IMR-90 (cell line): Measurements from ENCODE around the gene CEP72. TPM values are rescaled to one million over a fixed set of nuclear protein-coding genes. Genes with fewer than 3 reads are reported as not detected.

Source experiments
- ATAC-seq: fragments of 200-7000 bp; cut with Tn5 transposase; 2 replicates; pipeline ENCODE4 v1.9.1; 2020; ENCODE audit warnings: low read depth, mild to moderate bottlenecking, moderate library complexity
- BruUV-seq: library from RNA; stranded (reverse); fragments of 400-500 nt; replicated peaks from 2 replicates; lab custom pipeline; 2021; lab: Mats Ljungman, UMichigan
- CTCF ChIA-PET: fragments of 300-600 bp; formaldehyde crosslinking; extraction: SDS; loops from one replicate; lab custom pipeline; 2021; ENCODE audit warnings: antibody characterized with exemption; lab: Yijun Ruan, JAX
- POLR2A ChIA-PET: fragments of 300-600 bp; sonication (Branson Sonifier 250); formaldehyde crosslinking; loops from one replicate; lab custom pipeline; 2022; ENCODE audit warnings: antibody characterized with exemption; ENCODE audit not compliant: unreplicated experiment; lab: Charles Lee
- DNase-seq: peaks from one replicate; pipeline ENCODE4 v3.0.0; 2013
- H2AFZ ChIP-seq: replicated peaks from 2 replicates; pipeline ENCODE3; 2013; ENCODE audit warnings: low read length, mild to moderate bottlenecking; ENCODE audit not compliant: poor library complexity
- H2AK5ac ChIP-seq: 2 replicates; pipeline ENCODE4 v1.6.1; 2013; ENCODE audit warnings: low read depth, low read length, inconsistent platforms
- H2AK9ac ChIP-seq: replicated peaks from 2 replicates; pipeline ENCODE3; 2013; ENCODE audit warnings: mild to moderate bottlenecking, low read depth, low read length, moderate library complexity; ENCODE audit not compliant: poor library complexity
- H2BK120ac ChIP-seq: 2 replicates; pipeline ENCODE4 v1.6.1; 2013; ENCODE audit warnings: low read depth, low read length, inconsistent platforms
- H2BK15ac ChIP-seq: 3 replicates; pipeline ENCODE4 v1.6.1; 2013; ENCODE audit warnings: low read depth, low read length, inconsistent platforms
- H2BK20ac ChIP-seq: 2 replicates; pipeline ENCODE4 v1.6.1; 2013; ENCODE audit warnings: low read depth, mild to moderate bottlenecking, inconsistent platforms, low read length, moderate library complexity
- H2BK5ac ChIP-seq: 2 replicates; pipeline ENCODE4 v1.6.1; 2013; ENCODE audit warnings: mild to moderate bottlenecking, low read depth, low read length, inconsistent platforms; ENCODE audit not compliant: poor library complexity, severe bottlenecking
- H3K14ac ChIP-seq: replicated peaks from 2 replicates; pipeline ENCODE4 v1.6.1; 2013; ENCODE audit warnings: low read depth, low read length, inconsistent platforms
- H3K18ac ChIP-seq: 2 replicates; pipeline ENCODE4 v1.6.1; 2013; ENCODE audit warnings: low read depth, low read length, control low read depth
- H3K23ac ChIP-seq: 2 replicates; pipeline ENCODE4 v1.6.1; 2013; ENCODE audit warnings: low read depth, low read length, inconsistent platforms
- H3K27ac ChIP-seq: 2 replicates; pipeline ENCODE4 v1.5.1; 2013; ENCODE audit warnings: mild to moderate bottlenecking, control low read depth, low read length; ENCODE audit not compliant: insufficient read depth
- H3K27me3 ChIP-seq: 2 replicates; pipeline ENCODE4 v1.6.1; 2013; ENCODE audit warnings: low read length; ENCODE audit not compliant: control insufficient read depth, insufficient read depth
- H3K36me3 ChIP-seq: 2 replicates; pipeline ENCODE4 v1.6.1; 2013; ENCODE audit warnings: low read length, mixed read lengths; ENCODE audit not compliant: control insufficient read depth, insufficient read depth
- H3K4ac ChIP-seq: 2 replicates; pipeline ENCODE4 v1.6.1; 2013; ENCODE audit warnings: low read depth, low read length, inconsistent platforms
- H3K4me1 ChIP-seq: 2 replicates; pipeline ENCODE4 v1.6.1; 2013; ENCODE audit warnings: low read length, mixed read lengths; ENCODE audit not compliant: control insufficient read depth, insufficient read depth
- H3K4me2 ChIP-seq: 2 replicates; pipeline ENCODE4 v1.6.1; 2013; ENCODE audit warnings: low read depth, mild to moderate bottlenecking, control low read depth, low read length, moderate library complexity
- H3K4me3 ChIP-seq: 2 replicates; pipeline ENCODE4 v1.5.1; 2013; ENCODE audit warnings: low read depth, mild to moderate bottlenecking, control low read depth, low read length, moderate library complexity; ENCODE audit not compliant: insufficient read depth
- H3K56ac ChIP-seq: 2 replicates; pipeline ENCODE4 v1.6.1; 2013; ENCODE audit warnings: low read length, inconsistent platforms; ENCODE audit not compliant: insufficient read depth; ENCODE audit errors: extremely low read depth
- H3K79me1 ChIP-seq, 2 experiments: 2 replicates each; pipeline ENCODE4 v1.6.1; 2013; ENCODE audit warnings: low read length in 2 of 2, inconsistent platforms in 1 of 2, low read depth in 1 of 2
- H3K9ac ChIP-seq: 2 replicates; pipeline ENCODE4 v1.6.1; 2013; ENCODE audit warnings: low read depth, low read length, control low read depth
- H3K9me1 ChIP-seq: 2 replicates; pipeline ENCODE4 v1.6.1; 2013; ENCODE audit warnings: low read length, inconsistent platforms; ENCODE audit not compliant: insufficient read depth
- H3K9me3 ChIP-seq: 2 replicates; pipeline ENCODE4 v1.6.1; 2013; ENCODE audit warnings: low read length; ENCODE audit not compliant: control insufficient read depth, insufficient read depth
- H4K20me1 ChIP-seq: 2 replicates; pipeline ENCODE4 v1.6.1; 2013; ENCODE audit warnings: low read length, inconsistent platforms; ENCODE audit not compliant: insufficient read depth
- H4K5ac ChIP-seq: 2 replicates; pipeline ENCODE4 v1.6.1; 2013; ENCODE audit warnings: mild to moderate bottlenecking, low read depth, low read length, control low read depth
- H4K8ac ChIP-seq, 2 experiments: 2 replicates each; pipeline ENCODE4 v1.6.1; 2013; ENCODE audit warnings: low read depth in 2 of 2, low read length in 2 of 2, control low read depth in 1 of 2, inconsistent platforms in 1 of 2
- H4K91ac ChIP-seq: 2 replicates; pipeline ENCODE4 v1.6.1; 2013; ENCODE audit warnings: low read depth, low read length, inconsistent platforms; ENCODE audit not compliant: insufficient read depth
- BHLHE40 ChIP-seq: fragments of 150-350 bp; IDR thresholded peaks from 2 replicates; pipeline ENCODE4 v1.6.1; 2016; ENCODE audit warnings: mild to moderate bottlenecking, low read depth, low read length
- CEBPB ChIP-seq: IDR thresholded peaks from 2 replicates; pipeline ENCODE4 v1.6.1; 2012; ENCODE audit warnings: low read depth, low read length, improper control_type of control experiment
- CHD1 ChIP-seq: IDR thresholded peaks from 2 replicates; pipeline ENCODE4 v1.6.1; 2012; ENCODE audit warnings: low read depth, low read length, improper control_type of control experiment
- CTCF ChIP-seq: conservative IDR thresholded peaks from 2 replicates; pipeline ENCODE4 v1.5.1; 2012; ENCODE audit warnings: mild to moderate bottlenecking, low read depth, low read length, improper control_type of control experiment
- ELK1 ChIP-seq: fragments of 150-350 bp; IDR thresholded peaks from 2 replicates; pipeline ENCODE4 v1.6.1; 2016; ENCODE audit warnings: low read depth, mild to moderate bottlenecking, low read length, moderate library complexity, borderline replicate concordance
- FOS ChIP-seq: fragments of 150-350 bp; IDR thresholded peaks from 2 replicates; pipeline ENCODE4 v1.6.1; 2016; ENCODE audit warnings: low read depth, low read length
- MAFK ChIP-seq: IDR thresholded peaks from 2 replicates; pipeline ENCODE4 v1.6.1; 2012; ENCODE audit warnings: low read depth, low read length, improper control_type of control experiment
- MAZ ChIP-seq: IDR thresholded peaks from 2 replicates; pipeline ENCODE4 v1.6.1; 2012; ENCODE audit warnings: low read depth, mild to moderate bottlenecking, low read length, improper control_type of control experiment, moderate library complexity, borderline replicate concordance
- MXI1 ChIP-seq: IDR thresholded peaks from 2 replicates; pipeline ENCODE4 v1.6.1; 2012; ENCODE audit warnings: low read depth, mild to moderate bottlenecking, low read length, moderate library complexity, borderline replicate concordance
- NFE2L2 ChIP-seq: fragments of 150-350 bp; IDR thresholded peaks from 2 replicates; pipeline ENCODE4 v1.6.1; 2016; ENCODE audit warnings: low read depth, mild to moderate bottlenecking, low read length
- POLR2A ChIP-seq: IDR thresholded peaks from 2 replicates; pipeline ENCODE4 v1.6.1; 2012; ENCODE audit warnings: mild to moderate bottlenecking, low read depth, low read length
- RAD21 ChIP-seq: IDR thresholded peaks from 2 replicates; pipeline ENCODE4 v1.6.1; 2012; ENCODE audit warnings: low read length, improper control_type of control experiment
- RCOR1 ChIP-seq: IDR thresholded peaks from 2 replicates; pipeline ENCODE4 v1.6.1; 2012; ENCODE audit warnings: mild to moderate bottlenecking, low read length, improper control_type of control experiment; ENCODE audit not compliant: insufficient replicate concordance
- RFX5 ChIP-seq: IDR thresholded peaks from 2 replicates; pipeline ENCODE4 v1.8.0; 2012; ENCODE audit warnings: low read depth, mild to moderate bottlenecking, low read length, moderate library complexity
- USF2 ChIP-seq: fragments of 150-350 bp; IDR thresholded peaks from 2 replicates; pipeline ENCODE4 v1.6.1; 2017; ENCODE audit warnings: mild to moderate bottlenecking, antibody characterized with exemption, low read length, low read depth
- WGBS, 2 experiments: methylation state at CpG; one replicate each; pipeline versions ENCODE4 v1.1.5 to v1.1.7; 2013; ENCODE audit warnings: missing lambda C conversion rate in 2 of 2; ENCODE audit not compliant: insufficient read length in 1 of 2; ENCODE audit errors: extremely low coverage in 2 of 2; 5-methylcytosine and 5-hydroxymethylcytosine counted together
- dilution Hi-C: fragments of 300-500 bp; cut with HindIII; formaldehyde crosslinking; loops from one replicate; pipeline ENCODE4 v1.14.3; 2018; ENCODE audit warnings: low sequenced_read_pairs; ENCODE audit not compliant: unreplicated experiment
- in situ Hi-C: fragments of 300-500 bp; cut with MboI; formaldehyde crosslinking; loops from 3 replicates; pipeline ENCODE4 v1.14.3; 2019; ENCODE audit warnings: low sequenced_read_pairs, inconsistent platforms, mixed read lengths
- intact Hi-C: fragments of 100-400 bp; cut with micrococcal nuclease; formaldehyde crosslinking; loops from 2 replicates; pipeline ENCODE4 v1.10.0; 2022
- polyA plus RNA-seq, 3 experiments: library from polyadenylated mRNA; depleted of rRNA; stranded (reverse); fragments of >200 nt; gene quantifications; 2 replicates each; pipeline ENCODE4 v1.2.3, GENCODE V29; 2012; ENCODE audit warnings: low replicate concordance in 1 of 3
- total RNA-seq: library from RNA; depleted of rRNA; stranded (reverse); fragments of >200 nt; gene quantifications from 2 replicates; pipeline ENCODE4 v1.2.3, GENCODE V29; 2012

The CEP72 gene
- total and polyA plus RNA-seq, 2 of the 4 experiments (the other 2 are of a cell fraction), result 2.9 to 4.3 TPM

- dilution Hi-C loops, result no loop called here
- ATAC-seq, result peak; percentile 51; the same call in 1 of the 2 replicates
These were observed 46.2 kb upstream of the CEP72 start for GRCh38 chr5:565782-566440.

More at GRCh38 chr5:565782-566440, 46.2 kb upstream of the CEP72 start:
- H2BK5ac ChIP-seq, result no peak overlapping the region
- no peak overlapping the region for H3K27ac ChIP-seq
- no peak overlapping the region for H4K8ac ChIP-seq
- H3K14ac ChIP-seq, result no peak overlapping the region
- H3K4me2 ChIP-seq, result no peak overlapping the region
- H3K79me1 ChIP-seq, result no peaks in the 10 kb centered on the region
- POLR2A ChIA-PET, result no interaction called here
- intact Hi-C loops (no loop called here), in situ Hi-C loops (no loop called here)
- H3K18ac ChIP-seq, result no peak overlapping the region
- no peaks in the 10 kb centered on the region; the same call in 1 of the 2 replicates for H3K4me1 ChIP-seq
- WGBS, 2 experiments, result 23% methylated on average over 8 of the region's 20 CpGs; no CpG with 5 or more reads in 1 of the 2 experiments
- no peak overlapping the region for H4K5ac ChIP-seq
- H3K23ac ChIP-seq, result no peak overlapping the region
- H3K4ac ChIP-seq, result no peak overlapping the region
- no TSS peak for BruUV-seq
- no peaks in the 10 kb centered on the region for H3K36me3 ChIP-seq
- no peak overlapping the region for H3K9ac ChIP-seq
- no peak overlapping the region for H3K4me3 ChIP-seq
- no peak overlapping the region for H2BK120ac ChIP-seq
- CTCF ChIA-PET, result no interaction called here
- no peaks in the 10 kb centered on the region for H3K9me1 ChIP-seq
- H2AK5ac ChIP-seq, result no peak overlapping the region
- H2AK9ac ChIP-seq, result no peak overlapping the region
- peaks cover 5% of the 10 kb centered on the region; the same call in 1 of the 2 replicates for H3K9me3 ChIP-seq
- TF ChIP-seq FOS (no peak), NFE2L2 (no peak), CHD1 (no peak), RCOR1 (no peak), RAD21 (no peak), MAZ (no peak), CTCF (no peak), POLR2A (no peak), MXI1 (no peak), RFX5 (no peak), USF2 (no peak), MAFK (0 out of 2 replicates have a peak, but pooled peaks have one; percentile 9), CEBPB (peak; percentile 75), BHLHE40 (no peak), ELK1 (no peak)
- peak; percentile 41 for DNase-seq
- no peak overlapping the region for H2BK20ac ChIP-seq
- no peak overlapping the region for H2BK15ac ChIP-seq
- no peaks in the 10 kb centered on the region for H4K20me1 ChIP-seq
- no peak overlapping the region for H4K91ac ChIP-seq
- H2AFZ ChIP-seq, result no peak overlapping the region
- H3K56ac ChIP-seq, result no peak overlapping the region
- H3K27me3 ChIP-seq, result peaks cover 39% of the 10 kb centered on the region
